Esophagus muscularis mucosa (tissue), 4 donors: ENCODE measurements around the gene GAB1. TPM values are rescaled to one million over a fixed set of nuclear protein-coding genes. Genes with fewer than 3 reads are reported as not detected.

ENCODE experiments used
- DNase-seq: peaks from one replicate; pipeline ENCODE4 v3.0.0-alpha.2; 2017; ENCODE audit errors: extremely low spot score
- H3K27ac ChIP-seq, 4 donors: fragments of 200-600 bp; sonication (generic); replicated peaks in 1 of 4; 1 replicate in 3 of 4; 2 replicates in 1 of 4; pipeline ENCODE4 v1.5.1; 2016 to 2019; ENCODE audit warnings: mild to moderate bottlenecking in 1 of 4
- H3K27me3 ChIP-seq, 4 donors: fragments of 200-600 bp; sonication (generic); one replicate each; pipeline versions ENCODE4 v1.5.1 to v1.6.0; 2016 to 2019
- H3K36me3 ChIP-seq, 4 donors: fragments of 200-600 bp; sonication (generic); one replicate each; pipeline ENCODE4 v1.5.1; 2016 to 2019
- H3K4me1 ChIP-seq, 4 donors: fragments of 200-600 bp; sonication (generic); one replicate each; pipeline ENCODE4 v1.5.1; 2016 to 2019
- H3K4me3 ChIP-seq, 4 donors: fragments of 200-600 bp; sonication (generic); 1 replicate in 2 of 4; 2 replicates in 2 of 4; pipeline ENCODE4 v1.5.1; 2016 to 2019; ENCODE audit warnings: mild to moderate bottlenecking in 4 of 4, moderate library complexity in 1 of 4
- H3K9me3 ChIP-seq, 4 donors: fragments of 200-600 bp; sonication (generic); 1 replicate in 3 of 4; 2 replicates in 1 of 4; pipeline ENCODE4 v1.5.1; 2016 to 2019
- CTCF ChIP-seq, 3 experiments: fragments of 200-600 bp in 2 of 3; fragments of 450-650 bp in 1 of 3; sonication (generic) in 2 of 3; IDR thresholded peaks; one replicate each; pipeline ENCODE4 v1.5.1; 2017 to 2019; ENCODE audit warnings: antibody characterized with exemption in 3 of 3, mild to moderate bottlenecking in 2 of 3, moderate library complexity in 1 of 3
- EP300 ChIP-seq: sonication (generic); formaldehyde crosslinking; IDR thresholded peaks from one replicate; pipeline ENCODE4 v1.6.1; 2017; ENCODE audit warnings: antibody characterized with exemption
- POLR2A ChIP-seq: fragments of 450-650 bp; IDR thresholded peaks from one replicate; pipeline ENCODE4 v1.6.1; 2017; ENCODE audit warnings: antibody characterized with exemption, moderate library complexity, mild to moderate bottlenecking, low read depth
- POLR2AphosphoS5 ChIP-seq, 2 donors: sonication (generic); formaldehyde crosslinking; IDR thresholded peaks; one replicate each; pipeline ENCODE4 v1.6.1; 2017; ENCODE audit warnings: antibody characterized with exemption in 2 of 2
- WGBS: methylation state at CpG from one replicate; pipeline ENCODE4 v1.1.5; 2018; 5-methylcytosine and 5-hydroxymethylcytosine counted together
- intact Hi-C: fragments of 100-400 bp; cut with DNase I; formaldehyde crosslinking; loops from one replicate; pipeline ENCODE4 v1.15.1; 2023
- total RNA-seq, 4 donors: library from RNA; depleted of rRNA; stranded (reverse); fragments of >200 nt; gene quantifications; one replicate each; pipeline versions ENCODE4 v1.1.0 to v1.2.1, GENCODE V29; 2016

GAB1 gene
- total RNA-seq, 4 donors from 2014 or later: 73.5 to 117 (median 98.8) TPM

- Histone ChIP-seq H3K4me3 (no peak overlapping the region), H3K9me3 (no peaks in the 10 kb centered on the region), H3K4me1 (peaks cover 38 to 74% (median 66%) of the 10 kb centered on the region in 4 donors), H3K36me3 (no peaks in the 10 kb centered on the region), H3K27ac (peak overlapping the region; percentile 11 to 63 (median 47)), H3K27me3 (no peaks in the 10 kb centered on the region)
- no peak for DNase-seq
- intact Hi-C loops: no loop called here
- 89% methylated on average over 5 of the region's 5 CpGs for WGBS
- TF ChIP-seq CTCF (IDR thresholded peaks at IDR 0.05): no peak
- TF ChIP-seq EP300: no peak
- no peak for TF ChIP-seq POLR2A
- TF ChIP-seq POLR2AphosphoS5 (IDR thresholded peaks at IDR 0.05): no peak
Observed at GRCh38 chr4:143367863-143368262, 31.2 kb downstream of the GAB1 start.

GRCh38 chr4:143369552-143369951 lies 32.9 kb downstream of the GAB1 start:
- no peak for TF ChIP-seq CTCF (IDR thresholded peaks at IDR 0.05)
- TF ChIP-seq POLR2AphosphoS5 (IDR thresholded peaks at IDR 0.05): no peak
- TF ChIP-seq POLR2A: no peak
- no peak for TF ChIP-seq EP300
- peak overlapping the region in 3 of 4 donors; percentile 43 to 63 (median 62) for H3K27ac ChIP-seq

GRCh38 chr4:143372093-143372915 lies 35.6 kb downstream of the GAB1 start:
- Histone ChIP-seq H3K4me1 (peaks cover 71 to 86% (median 81%) of the 10 kb centered on the region in 4 donors), H3K4me3 (no peak overlapping the region), H3K27me3 (no peaks in the 10 kb centered on the region), H3K36me3 (no peaks in the 10 kb centered on the region), H3K27ac (peak overlapping the region in 2 of 4 donors; percentile 12 to 38), H3K9me3 (no peaks in the 10 kb centered on the region)
- TF ChIP-seq EP300: no peak
- no peak for TF ChIP-seq CTCF (IDR thresholded peaks at IDR 0.05)
- no peak for TF ChIP-seq POLR2A
- no peak for TF ChIP-seq POLR2AphosphoS5 (IDR thresholded peaks at IDR 0.05)
- DNase-seq: no peak
- WGBS: 92% methylated on average over 1 of the region's 1 CpG
- intact Hi-C loops: no loop called here

More at GRCh38 chr4:143369552-143369951, 32.9 kb downstream of the GAB1 start:
- intact Hi-C loops: no loop called here
- no peak for DNase-seq
- H3K27me3 ChIP-seq: no peaks in the 10 kb centered on the region
- no peak overlapping the region for H3K4me3 ChIP-seq
- no peaks in the 10 kb centered on the region for H3K36me3 ChIP-seq
- peaks cover 45 to 74% (median 66%) of the 10 kb centered on the region in 4 donors for H3K4me1 ChIP-seq
- WGBS: 38% methylated on average over 3 of the region's 3 CpGs
- no peaks in the 10 kb centered on the region for H3K9me3 ChIP-seq

GRCh38 chr4:143374255-143374654 lies 37.6 kb downstream of the GAB1 start:
- TF ChIP-seq POLR2A (no peak), EP300 (no peak), CTCF (IDR thresholded peaks at IDR 0.05) (no peak), POLR2AphosphoS5 (IDR thresholded peaks at IDR 0.05) (no peak)
- Histone ChIP-seq H3K27me3 (no peaks in the 10 kb centered on the region), H3K27ac (peak overlapping the region; percentile 2 to 83 (median 78)), H3K36me3 (no peaks in the 10 kb centered on the region), H3K4me3 (no peak overlapping the region), H3K4me1 (peaks cover 79 to 87% (median 86%) of the 10 kb centered on the region in 4 donors), H3K9me3 (no peaks in the 10 kb centered on the region)
- no peak for DNase-seq
- intact Hi-C loops: no loop called here
- 60% methylated on average over 3 of the region's 3 CpGs for whole genome bisulfite sequencing
